22Rv1 (cell line): Measurements from ENCODE around the gene INSYN2A.
A peak's percentile ranks its signal among the peaks of the same experiment; 100 is the strongest.

ENCODE experiments used
- CTCF ChIP-seq: fragments of 450-650 bp; IDR thresholded peaks from 2 replicates; pipeline ENCODE4 v1.5.1; 2017; ENCODE audit warnings: mild to moderate bottlenecking
- ZFX ChIP-seq: fragments of 450-650 bp; IDR thresholded peaks from 2 replicates; pipeline ENCODE4 v1.6.1; 2017; ENCODE audit warnings: antibody characterized with exemption, borderline replicate concordance

GRCh38 chr10:127198307-127198706, 1.9 kb upstream of the INSYN2A start:
- TF ChIP-seq CTCF (peak; percentile 33), ZFX (no peak)
